Vagina (tissue), 2 donors: ENCODE measurements around the gene SGCD.

Experiments used
- CTCF ChIP-seq, 3 experiments: fragments of 450-650 bp in 2 of 3; fragments of 200-600 bp in 1 of 3; sonication (generic) in 1 of 3; IDR thresholded peaks; one replicate each; pipeline ENCODE4 v1.5.1; 2017 to 2019; ENCODE audit warnings: antibody characterized with exemption in 3 of 3, mild to moderate bottlenecking in 2 of 3, moderate library complexity in 2 of 3
- POLR2A ChIP-seq, 2 donors: fragments of 450-650 bp; IDR thresholded peaks; one replicate each; pipeline ENCODE4 v1.6.1; 2017; ENCODE audit warnings: antibody characterized with exemption in 2 of 2, mild to moderate bottlenecking in 2 of 2, moderate library complexity in 2 of 2
- POLR2AphosphoS5 ChIP-seq, 2 donors: sonication (generic); formaldehyde crosslinking; IDR thresholded peaks; one replicate each; pipeline ENCODE4 v1.9.0; 2017; ENCODE audit warnings: antibody characterized with exemption in 2 of 2, mild to moderate bottlenecking in 2 of 2, low read depth in 1 of 2; ENCODE audit not compliant: insufficient read depth in 1 of 2

GRCh38 chr5:156481741-156482140 lies 154.8 kb downstream of the SGCD start:
- no peak for TF ChIP-seq CTCF (IDR thresholded peaks at IDR 0.05)
- TF ChIP-seq POLR2AphosphoS5 (IDR thresholded peaks at IDR 0.05; ENCODE audit: insufficient read depth in 1 of 2, low read depth in 1 of 2): no peak
- no peak for TF ChIP-seq POLR2A (IDR thresholded peaks at IDR 0.05)
